GM12878 (cell line): ENCODE measurements around the gene ZNF700.

Experiments
- ZZZ3 ChIP-seq: IDR thresholded peaks from 2 replicates; pipeline ENCODE4 v1.6.1; 2011; ENCODE audit warnings: low read depth; ENCODE audit not compliant: control insufficient read depth, insufficient read length
- TF ChIP-seq, protein P1 (sequence below): IDR thresholded peaks from 2 replicates; pipeline ENCODE4 v1.6.1; 2012; ENCODE audit warnings: mild to moderate bottlenecking, low read depth, low read length

DNA sequence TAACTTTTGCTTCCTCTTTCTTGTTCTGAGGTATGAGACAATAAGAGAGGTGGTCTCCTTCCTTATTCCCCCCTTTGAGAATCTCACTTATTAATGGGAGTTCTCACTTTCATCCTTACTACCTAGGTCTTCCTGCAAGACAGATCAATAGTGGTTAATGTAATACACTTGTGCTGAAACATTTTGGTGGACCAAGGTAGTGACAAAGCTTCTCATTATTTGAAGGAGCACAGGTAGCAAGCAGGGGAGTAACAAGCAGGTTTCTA lies 17.9 kb downstream of the ZNF700 start:
- TF ChIP-seq, protein P1, sequence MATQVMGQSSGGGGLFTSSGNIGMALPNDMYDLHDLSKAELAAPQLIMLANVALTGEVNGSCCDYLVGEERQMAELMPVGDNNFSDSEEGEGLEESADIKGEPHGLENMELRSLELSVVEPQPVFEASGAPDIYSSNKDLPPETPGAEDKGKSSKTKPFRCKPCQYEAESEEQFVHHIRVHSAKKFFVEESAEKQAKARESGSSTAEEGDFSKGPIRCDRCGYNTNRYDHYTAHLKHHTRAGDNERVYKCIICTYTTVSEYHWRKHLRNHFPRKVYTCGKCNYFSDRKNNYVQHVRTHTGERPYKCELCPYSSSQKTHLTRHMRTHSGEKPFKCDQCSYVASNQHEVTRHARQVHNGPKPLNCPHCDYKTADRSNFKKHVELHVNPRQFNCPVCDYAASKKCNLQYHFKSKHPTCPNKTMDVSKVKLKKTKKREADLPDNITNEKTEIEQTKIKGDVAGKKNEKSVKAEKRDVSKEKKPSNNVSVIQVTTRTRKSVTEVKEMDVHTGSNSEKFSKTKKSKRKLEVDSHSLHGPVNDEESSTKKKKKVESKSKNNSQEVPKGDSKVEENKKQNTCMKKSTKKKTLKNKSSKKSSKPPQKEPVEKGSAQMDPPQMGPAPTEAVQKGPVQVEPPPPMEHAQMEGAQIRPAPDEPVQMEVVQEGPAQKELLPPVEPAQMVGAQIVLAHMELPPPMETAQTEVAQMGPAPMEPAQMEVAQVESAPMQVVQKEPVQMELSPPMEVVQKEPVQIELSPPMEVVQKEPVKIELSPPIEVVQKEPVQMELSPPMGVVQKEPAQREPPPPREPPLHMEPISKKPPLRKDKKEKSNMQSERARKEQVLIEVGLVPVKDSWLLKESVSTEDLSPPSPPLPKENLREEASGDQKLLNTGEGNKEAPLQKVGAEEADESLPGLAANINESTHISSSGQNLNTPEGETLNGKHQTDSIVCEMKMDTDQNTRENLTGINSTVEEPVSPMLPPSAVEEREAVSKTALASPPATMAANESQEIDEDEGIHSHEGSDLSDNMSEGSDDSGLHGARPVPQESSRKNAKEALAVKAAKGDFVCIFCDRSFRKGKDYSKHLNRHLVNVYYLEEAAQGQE = no peak
- TF ChIP-seq ZZZ3 = no peak
